ENCODE measurements around the gene ESRRG.
"Not testable (repeated sequence)": the region's sequence is repeated elsewhere in the genome, so short reads cannot be mapped to it uniquely, and the experiment has no call there.

ESRRG gene

GRCh38 chr1:216563087-216563486 lies 160.1 kb downstream of the ESRRG start:
- DNase-seq (ENCODE audit: low read depth) = no peak

- DNase-seq (ENCODE audit: low read depth) = no peak
Measured at GRCh38 chr1:216562383-216562782, 160.8 kb downstream of the ESRRG start.

GRCh38 chr1:216560527-216560926 lies 162.7 kb downstream of the ESRRG start:
- no peak for DNase-seq (ENCODE audit: low read depth)

GRCh38 chr1:216559359-216559758 lies 163.9 kb downstream of the ESRRG start:
- no peak for DNase-seq (ENCODE audit: low read depth)

DNA sequence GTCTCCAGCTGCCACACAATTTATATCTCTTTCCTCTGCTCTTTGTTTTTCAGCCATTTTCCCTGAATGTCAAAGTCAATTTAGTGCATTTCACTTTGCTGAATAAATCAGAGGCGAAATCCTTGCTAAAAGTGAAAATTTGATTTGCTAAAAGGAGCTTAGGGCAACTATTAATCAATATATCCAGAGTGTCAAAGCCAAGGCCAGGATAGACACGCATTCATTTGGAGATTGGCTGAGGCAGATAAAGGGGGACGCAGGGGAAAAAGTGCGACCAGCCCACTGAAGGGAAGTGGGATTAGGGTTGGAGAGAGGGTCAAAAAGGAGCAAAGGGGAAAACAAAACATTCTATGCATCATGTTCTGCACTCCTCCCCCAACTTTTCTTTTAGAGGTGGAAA lies 167.6 kb downstream of the ESRRG start:
- no peak for DNase-seq (ENCODE audit: low read depth)

DNA sequence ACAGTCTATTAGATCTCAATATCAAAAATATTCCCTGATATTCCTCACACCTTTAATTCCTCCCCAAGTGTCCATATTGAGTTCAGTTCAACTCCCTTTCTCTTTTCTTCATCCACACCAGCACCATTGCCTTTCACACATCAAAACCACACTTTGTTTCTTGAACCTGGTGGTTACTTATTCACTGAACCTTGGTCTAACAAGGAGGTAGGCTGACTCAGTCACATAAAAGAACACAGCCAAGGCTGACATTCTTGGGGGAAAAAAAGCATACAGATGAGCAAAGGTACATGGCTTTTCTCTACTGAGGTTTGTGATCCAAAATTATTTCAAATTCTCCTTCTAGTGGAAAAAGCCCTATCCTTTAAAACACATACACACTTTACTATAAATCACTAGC lies 168.3 kb downstream of the ESRRG start:
- no peak for DNase-seq (ENCODE audit: low read depth)

GRCh38 chr1:216553766-216554165 lies 169.5 kb downstream of the ESRRG start:
- DNase-seq (ENCODE audit: low read depth) = no peak

- DNase-seq (ENCODE audit: low read depth) = no peak
Measured at GRCh38 chr1:216553040-216553439, 170.2 kb downstream of the ESRRG start.

DNA sequence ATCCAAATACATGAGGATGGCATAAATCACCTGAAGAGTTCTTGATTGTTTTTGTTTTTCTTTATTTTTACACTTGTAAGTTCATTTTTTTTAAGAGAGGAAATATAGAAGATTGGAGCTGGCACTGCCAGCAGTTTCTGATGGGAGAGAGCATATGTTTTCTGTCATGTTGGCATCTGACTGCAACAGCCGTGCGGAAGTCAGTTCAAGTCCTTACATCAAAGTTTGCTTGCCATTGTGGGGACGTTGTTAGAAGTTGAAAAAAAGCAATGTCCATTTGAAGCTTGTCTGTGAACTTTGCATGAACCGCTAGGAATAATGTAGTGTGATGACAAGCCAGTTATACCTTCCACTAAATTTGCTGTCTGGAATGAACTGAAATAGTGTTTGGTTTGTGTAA lies 173.4 kb downstream of the ESRRG start:
- DNase-seq (ENCODE audit: low read depth) = no peak

GRCh38 chr1:216542741-216543140 lies 180.5 kb downstream of the ESRRG start:
- no peak for DNase-seq (ENCODE audit: low read depth)

DNA sequence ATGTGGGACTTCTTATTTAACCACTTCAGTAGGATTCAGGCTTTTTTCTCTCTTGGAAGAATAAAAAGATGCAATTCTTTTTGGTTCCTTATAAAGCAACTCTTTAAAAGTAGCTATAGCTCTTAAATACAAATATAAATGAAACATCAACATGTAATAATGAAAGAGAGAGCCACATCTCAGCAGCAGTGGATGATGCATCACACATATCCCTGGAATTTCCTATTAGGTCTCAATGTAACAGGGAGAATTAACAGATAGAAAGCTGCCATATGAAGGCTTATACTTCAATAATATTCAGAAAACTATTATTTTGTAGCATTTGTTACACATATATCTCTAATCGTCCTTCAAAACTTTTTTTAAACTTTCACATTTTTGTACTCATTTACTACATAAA lies 181.0 kb downstream of the ESRRG start:
- DNase-seq (ENCODE audit: low read depth) = no peak

GRCh38 chr1:216535751-216536150 lies 187.5 kb downstream of the ESRRG start:
- no peak for DNase-seq (ENCODE audit: low read depth)

- DNase-seq (ENCODE audit: low read depth) = no peak
Measured at GRCh38 chr1:216535059-216535458, 188.2 kb downstream of the ESRRG start.

DNA sequence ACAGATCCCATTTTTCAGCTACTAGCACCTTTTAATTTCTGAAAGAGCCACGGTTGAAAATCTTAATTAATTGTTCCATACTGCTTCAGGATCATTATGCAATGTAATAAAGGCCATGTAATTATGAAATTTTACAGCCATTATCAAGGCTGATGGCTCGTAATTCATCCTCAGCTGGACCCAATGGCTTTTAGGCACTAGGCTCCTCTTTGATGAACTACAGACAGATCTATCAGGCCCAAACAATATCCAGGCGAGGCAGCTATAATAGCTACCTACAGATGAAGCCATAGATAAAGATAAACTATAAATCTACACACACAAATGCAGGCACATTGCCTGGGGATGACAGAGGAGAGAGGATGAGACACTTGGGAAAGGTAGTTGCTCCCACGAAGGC lies 189.5 kb downstream of the ESRRG start:
- no peak for DNase-seq (ENCODE audit: low read depth)

DNA sequence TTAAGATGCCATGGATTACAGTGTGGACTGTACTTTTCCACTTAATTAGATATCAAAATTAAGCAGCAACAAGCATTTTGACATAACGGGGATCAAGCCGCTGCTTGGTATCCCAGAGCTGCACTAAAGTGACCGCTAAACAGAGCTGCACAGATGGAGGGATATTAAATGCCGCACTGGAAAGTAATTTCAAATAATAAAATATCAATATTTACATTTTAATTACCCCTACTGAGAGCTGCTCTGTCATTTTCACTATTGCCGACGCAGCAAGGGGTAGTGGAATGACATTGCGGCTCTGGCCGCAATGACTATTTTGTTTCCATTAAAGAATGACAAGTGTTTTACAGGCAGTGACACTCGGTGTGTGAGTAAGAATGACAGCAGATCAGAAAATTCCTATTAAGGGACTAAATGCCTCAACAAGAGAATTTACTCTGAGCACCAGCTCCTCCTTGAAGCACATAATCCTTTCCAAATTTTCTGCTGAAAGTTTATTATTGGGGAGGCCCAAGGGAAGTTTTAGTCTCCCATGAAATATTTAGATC lies 190.9 kb downstream of the ESRRG start:
- DNase-seq (ENCODE audit: low read depth) = no peak

DNA sequence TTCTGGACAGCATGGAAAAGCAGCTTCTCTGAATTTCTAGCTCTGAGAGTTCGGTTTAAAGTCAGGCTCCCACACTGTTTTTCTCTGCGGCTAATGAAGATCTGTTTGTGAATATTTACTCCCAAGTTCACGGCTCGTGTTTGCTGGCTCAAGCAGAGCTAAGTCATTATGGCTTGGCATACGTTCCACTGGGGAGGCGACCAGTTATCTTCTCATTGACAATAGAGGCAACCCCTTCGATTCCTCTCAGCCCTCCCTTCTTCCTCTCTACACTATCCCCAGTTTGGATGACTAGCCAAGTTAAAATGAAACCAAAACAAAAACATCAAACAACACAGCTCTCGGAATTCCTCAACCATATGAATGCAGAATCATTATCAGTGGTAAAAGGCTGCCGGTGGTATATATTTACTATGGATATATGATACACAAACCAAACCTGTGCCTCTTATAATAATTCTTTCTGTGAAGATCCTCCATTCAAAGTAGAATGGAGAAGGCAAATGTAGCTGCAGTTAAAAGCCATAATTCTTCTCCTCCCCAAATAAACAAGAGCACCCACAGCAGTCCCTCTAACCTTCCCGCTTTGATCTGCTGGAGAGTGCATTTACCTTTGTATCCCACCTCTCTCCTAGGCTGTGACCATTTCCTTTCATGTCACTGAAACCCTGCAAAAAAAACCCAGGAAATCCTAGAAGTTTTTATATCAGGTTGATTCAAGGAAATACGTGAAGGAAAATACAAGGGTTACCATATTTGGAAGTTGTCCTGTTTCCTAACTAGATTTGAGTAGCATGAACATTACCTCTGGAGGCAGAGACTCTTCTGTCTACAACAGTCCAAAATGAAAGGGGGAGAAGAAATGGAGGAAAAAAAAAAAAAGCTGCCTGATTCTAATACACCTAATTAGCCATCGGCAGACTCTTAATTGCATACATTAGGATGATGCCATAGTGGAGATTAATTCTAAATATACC lies 191.7 kb downstream of the ESRRG start:
- no peak for DNase-seq (ENCODE audit: low read depth)

- not testable (repeated sequence) for DNase-seq (ENCODE audit: low read depth)
Measured at GRCh38 chr1:216529851-216530250, 193.4 kb downstream of the ESRRG start.

DNA sequence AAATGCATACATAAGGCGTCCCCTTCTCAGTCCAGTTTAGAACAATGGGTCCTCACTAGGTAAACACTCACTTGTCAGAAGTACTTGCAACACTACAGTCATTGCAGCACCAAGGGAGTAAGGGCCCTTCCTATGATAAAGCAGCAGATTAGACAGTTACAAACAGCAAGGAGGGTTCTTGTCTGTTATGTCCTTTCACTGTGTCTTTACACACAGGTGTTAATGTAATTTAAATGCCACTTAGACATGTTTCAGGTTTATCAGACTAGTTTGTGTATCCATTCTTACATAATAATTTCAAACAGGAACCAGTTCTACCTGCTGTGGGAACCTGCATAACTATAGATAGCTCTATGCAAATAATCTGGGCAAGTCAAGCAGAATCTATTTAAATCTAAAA lies 194.4 kb downstream of the ESRRG start:
- no peak for DNase-seq (ENCODE audit: low read depth)

GRCh38 chr1:216523449-216524190 lies 199.6 kb downstream of the ESRRG start:
- DNase-seq (ENCODE audit: low read depth) = no peak

DNA sequence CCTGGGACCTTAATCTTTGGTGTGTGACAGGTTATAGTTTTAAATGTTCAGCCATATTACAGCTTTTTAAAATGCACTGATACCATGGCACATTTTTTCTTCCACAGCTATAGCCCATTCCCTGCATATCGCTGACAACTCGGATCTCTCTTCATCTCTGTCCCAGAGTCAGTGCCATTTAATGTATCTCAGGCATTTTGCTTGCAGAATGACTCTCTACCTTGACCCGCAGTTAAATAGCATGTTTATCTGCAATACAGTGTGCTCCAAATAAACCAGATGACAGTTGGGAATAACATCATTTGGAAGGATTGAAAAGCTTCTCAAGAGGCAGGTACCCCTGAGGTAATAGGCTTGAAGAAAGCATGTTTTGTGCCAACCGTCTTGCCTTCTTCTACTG lies 200.2 kb downstream of the ESRRG start:
- no peak for DNase-seq (ENCODE audit: low read depth)

- no peak for DNase-seq (ENCODE audit: low read depth)
Measured at GRCh38 chr1:216521477-216521876, 201.8 kb downstream of the ESRRG start.

- DNase-seq (ENCODE audit: low read depth) = no peak
Measured at GRCh38 chr1:216518844-216519627, 204.2 kb downstream of the ESRRG start.

Measured in T follicular helper cell (primary cell).